ENCODE results near the gene HECTD4.
"Not testable (repeated sequence)": the region's sequence is repeated elsewhere in the genome, so short reads cannot be mapped to it uniquely, and the experiment has no call there.

HECTD4 gene

DNA sequence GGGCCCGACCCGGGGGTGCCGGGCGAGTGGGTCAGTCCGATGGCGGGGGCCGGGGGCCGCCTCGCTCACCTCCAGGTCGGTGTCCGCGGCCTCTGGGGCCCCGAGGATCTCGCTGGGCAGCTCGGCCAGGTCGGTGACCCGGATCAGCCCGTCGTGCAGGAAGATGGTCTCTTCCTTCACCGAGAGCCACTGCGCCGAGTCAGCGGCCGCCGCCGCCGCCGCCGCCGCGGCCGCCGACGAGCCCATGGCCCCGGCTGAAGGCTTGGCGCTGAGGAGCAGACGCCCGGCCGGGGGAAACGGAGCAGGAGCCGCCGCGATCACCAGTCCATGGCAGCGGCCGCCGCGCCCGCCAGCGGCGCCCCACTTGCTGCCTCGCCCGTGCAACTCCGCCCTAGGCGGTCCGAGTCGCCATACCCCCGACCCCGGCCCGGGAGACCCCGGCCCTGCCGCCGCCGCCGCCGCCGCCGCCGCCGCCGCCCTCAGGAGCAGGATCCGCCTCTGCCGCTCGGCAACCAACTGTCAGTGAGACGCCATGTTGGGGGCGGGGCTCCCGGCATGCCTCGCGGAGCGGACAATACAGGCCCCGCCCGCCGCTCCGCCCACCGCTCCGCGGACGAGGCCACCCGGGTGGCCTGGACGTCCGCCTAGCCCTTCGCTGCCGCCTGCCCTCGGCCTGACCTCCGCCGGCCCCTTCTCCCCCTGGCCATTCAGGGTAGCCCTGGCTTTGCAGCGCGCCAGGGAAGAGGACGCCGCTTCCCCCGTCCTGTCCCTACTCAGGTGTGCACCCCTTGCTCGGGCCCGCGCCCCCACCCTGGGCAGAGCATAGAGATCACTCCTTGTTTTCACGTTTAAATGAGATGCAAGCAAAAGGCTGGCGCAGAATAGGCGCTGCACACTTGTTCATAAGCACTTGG lies at the start of gene HECTD4:
Gene HECTD4 (minus strand): TSS at position 549 of the 914 bp plus-strand sequence. CDS start 303 bp downstream, at position 246.
- DNase-seq, result peak; percentile 63

DNA sequence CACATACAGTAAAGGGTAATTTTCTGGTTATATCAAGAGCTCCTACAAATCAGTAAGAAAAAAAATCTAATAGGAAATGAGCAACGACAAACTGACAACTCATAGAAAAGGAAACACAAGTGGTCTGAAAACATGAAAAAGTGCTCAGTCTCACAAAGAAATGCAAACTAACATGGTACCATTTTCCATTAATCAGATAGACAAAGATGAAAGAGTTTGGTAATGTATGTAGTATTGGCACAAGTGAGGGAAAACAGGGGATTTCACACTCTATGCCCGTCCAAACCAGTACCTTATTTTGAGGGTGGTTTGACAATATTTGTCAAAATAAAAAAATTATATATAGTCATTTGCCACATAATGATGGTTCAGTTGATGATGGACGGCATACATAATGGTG lies 49.7 kb upstream of the HECTD4 start:
- no peak for DNase-seq

- DNase-seq, result no peak
These were observed 48.7 kb upstream of the HECTD4 start for GRCh38 chr12:112430929-112431328.

GRCh38 chr12:112427760-112428159 lies 45.5 kb upstream of the HECTD4 start:
- no peak for DNase-seq

DNA sequence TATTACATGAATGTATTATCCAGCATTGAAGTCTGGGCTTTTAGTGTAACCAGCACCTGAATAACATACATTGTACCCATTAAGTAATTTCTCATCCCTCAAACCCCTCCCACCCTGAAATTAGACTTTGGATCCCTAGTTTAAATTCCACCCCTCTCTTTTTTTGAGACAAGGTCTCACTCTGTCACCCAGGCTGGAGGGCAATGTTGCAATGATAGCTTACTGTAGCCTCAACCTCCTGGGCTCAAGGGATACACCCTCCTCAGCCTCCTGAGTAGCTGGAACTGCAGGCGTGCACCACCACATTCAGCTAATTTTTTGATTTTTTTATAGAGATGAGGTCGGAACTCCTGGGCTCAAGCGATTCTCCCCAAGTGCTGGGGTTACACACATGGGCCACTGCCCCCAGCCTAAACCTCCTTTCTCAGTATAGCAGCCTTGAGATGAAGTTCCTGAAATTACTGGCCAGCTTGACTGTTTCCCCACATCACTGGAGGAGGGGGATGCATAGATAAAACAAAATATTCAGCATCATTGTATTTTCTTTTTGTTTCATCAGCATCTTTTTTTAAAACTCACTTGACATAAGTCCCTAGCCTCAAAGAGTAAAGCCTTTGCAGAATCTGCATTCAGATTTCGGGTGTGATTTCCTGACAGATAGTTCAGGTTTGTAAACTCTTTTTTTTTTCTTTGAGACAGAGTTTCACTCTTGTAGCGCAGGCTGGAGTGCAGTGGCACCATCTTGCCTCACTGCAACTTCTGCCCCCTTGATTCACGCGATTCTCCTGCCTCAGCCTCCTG lies 43.6 kb upstream of the HECTD4 start:
- no peak for DNase-seq

GRCh38 chr12:112424126-112424525 lies 41.9 kb upstream of the HECTD4 start:
- DNase-seq, result no peak

DNA sequence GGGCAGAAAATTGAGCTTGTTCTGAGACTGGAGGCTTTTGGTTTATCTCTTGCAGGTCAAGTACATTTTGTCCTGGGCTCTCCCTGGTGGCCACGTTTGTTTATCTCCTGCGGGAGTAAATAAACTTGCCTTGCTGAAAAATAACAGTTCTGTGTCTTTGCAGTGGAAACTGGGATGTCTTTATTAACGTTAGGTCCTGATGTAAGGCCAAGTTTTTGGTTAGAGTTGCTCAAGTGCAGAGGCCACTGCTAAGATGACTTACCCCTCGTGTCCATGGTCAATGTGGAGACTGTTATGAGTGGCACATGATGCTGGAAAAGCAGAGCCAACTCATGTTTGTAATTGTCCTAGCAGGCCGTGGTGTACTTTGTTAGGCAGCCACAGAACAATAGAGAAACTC lies 40.3 kb upstream of the HECTD4 start:
- DNase-seq, result no peak

DNA sequence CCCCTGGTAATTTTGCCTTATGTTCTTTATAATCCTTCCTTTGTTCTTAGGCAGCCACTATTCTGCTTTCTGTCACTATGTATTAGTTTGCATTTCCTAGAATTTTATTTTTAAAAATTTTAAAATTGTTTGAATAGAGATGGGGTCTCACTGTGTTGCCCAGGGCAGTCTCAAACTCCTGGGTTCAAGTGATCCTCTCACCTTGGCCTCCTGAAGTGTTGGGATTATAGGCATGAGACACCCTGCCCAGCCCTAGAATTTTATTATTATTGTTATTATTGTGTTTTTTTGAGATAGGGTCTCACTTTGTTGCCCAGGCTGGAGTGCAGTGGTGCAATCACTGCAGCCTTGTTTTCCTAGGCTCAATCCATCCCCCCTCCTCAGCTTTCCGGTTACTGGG lies 39.1 kb upstream of the HECTD4 start:
- no peak for DNase-seq

- DNase-seq, result no peak
These were observed 38.5 kb upstream of the HECTD4 start for GRCh38 chr12:112420740-112421139.

DNA sequence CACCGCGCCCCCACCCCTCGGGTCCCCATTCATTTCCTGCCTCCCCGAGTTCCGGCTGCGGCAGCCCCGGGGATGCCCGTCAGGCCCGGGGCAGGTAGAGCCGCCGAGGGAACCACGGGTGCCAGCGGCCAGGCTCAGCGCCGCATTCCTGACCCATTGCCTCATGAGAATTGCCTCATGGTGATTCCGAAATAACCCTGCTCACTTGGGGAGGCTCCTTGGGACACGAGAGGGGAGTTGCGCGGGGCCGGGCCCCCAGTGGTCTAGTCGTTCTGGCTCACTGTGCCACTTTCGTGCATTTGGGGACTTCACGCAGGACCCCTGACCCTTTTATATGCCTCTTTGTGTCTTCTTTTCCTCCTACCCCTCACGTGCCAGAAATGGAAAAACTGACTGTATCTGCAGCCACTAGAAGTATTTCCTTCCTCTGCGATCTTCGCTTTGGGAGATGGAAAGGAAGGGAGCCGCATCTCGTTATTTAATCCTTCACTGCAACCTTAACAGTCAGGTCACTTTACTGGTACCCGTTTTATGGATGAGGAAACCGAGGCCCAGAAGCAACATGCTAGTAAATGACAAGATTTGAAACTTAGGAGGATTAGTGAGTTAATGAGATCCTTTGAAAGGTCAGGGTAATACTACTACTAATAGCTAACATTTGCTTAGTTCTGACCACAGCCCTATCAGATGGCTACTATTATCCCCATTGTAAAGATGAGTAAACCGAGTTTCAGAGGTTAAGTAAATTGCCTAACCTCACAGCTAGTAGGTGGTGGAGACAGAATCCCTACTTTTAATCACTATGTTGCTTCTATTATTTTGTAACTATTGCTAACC lies 37.3 kb upstream of the HECTD4 start:
- DNase-seq, result peak; percentile 61

DNA sequence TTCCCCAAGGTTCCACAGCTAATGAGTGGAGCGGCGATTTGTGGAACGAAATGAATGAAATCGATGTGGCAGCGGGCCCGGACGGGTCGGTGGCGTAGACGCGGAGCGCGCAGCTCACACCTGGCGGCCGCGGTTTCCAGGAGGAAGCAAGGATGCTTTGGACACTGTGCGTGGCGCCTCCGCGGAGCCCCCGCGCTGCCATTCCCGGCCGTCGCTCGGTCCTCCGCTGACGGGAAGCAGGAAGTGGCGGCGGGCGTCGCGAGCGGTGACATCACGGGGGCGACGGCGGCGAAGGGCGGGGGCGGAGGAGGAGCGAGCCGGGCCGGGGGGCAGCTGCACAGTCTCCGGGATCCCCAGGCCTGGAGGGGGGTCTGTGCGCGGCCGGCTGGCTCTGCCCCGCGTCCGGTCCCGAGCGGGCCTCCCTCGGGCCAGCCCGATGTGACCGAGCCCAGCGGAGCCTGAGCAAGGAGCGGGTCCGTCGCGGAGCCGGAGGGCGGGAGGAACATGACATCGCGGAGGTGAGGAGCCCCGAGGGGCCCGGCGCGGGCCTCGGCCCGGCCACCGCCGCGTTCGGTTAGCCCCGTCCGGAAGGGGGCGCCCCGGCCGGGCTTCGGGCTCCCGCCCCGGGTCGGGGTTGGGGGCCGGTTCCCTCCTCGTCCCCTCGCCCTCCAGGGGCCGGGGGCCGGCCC lies 36.5 kb upstream of the HECTD4 start, which contains the start of gene PTPN11:
Gene PTPN11 (plus strand): TSS at position 340 of the 689 bp plus-strand sequence. CDS start 165 bp downstream, at position 505.
- DNase-seq, result peak; percentile 31

DNA sequence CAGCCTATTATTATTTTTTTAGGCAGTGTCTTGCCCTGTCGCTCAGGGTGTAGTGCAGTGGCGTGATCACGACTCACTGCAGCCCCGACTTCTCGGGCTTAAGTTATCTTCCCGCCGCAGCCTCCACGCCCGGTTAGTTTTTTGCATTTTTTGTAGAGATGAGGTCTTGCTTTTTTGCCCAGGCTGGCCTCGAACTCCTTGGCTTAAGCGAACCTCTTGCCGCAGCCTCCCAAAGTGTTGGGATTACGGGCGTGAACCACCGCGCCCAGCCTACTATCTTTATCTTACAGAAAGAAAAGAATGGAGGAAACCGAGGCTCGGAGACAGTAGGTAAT lies 36.0 kb upstream of the HECTD4 start:
- no peak for DNase-seq

GRCh38 chr12:112415457-112415856 lies 33.2 kb upstream of the HECTD4 start:
- DNase-seq, result not testable (repeated sequence)

- peak; percentile 62 for DNase-seq
These were observed 31.8 kb upstream of the HECTD4 start for GRCh38 chr12:112413855-112414625.

DNA sequence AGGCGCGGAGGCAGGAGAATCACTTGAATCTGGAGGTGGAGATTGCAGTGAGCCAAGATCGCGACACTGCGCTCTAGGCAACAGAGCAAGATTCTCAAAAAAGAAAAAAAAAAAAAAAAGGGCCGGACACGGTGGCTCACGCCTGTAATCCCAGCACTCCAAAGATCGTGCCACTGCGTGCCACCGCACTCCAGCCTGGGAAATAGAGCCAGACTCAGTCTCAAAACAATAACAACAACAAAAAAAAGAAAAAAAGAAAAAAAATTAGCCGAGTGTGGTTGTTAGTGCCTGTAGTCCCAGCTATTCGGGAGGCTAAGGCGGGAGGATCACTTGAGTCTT lies 27.6 kb upstream of the HECTD4 start:
- DNase-seq, result no peak

GRCh38 chr12:112409064-112409905 lies 27.1 kb upstream of the HECTD4 start, which contains the start of gene RPL6:
RPL6 (minus strand) TSS chr12:112409605; CDS start chr12:112408656, 949 bp downstream.
- DNase-seq, result peak; percentile 85

DNA sequence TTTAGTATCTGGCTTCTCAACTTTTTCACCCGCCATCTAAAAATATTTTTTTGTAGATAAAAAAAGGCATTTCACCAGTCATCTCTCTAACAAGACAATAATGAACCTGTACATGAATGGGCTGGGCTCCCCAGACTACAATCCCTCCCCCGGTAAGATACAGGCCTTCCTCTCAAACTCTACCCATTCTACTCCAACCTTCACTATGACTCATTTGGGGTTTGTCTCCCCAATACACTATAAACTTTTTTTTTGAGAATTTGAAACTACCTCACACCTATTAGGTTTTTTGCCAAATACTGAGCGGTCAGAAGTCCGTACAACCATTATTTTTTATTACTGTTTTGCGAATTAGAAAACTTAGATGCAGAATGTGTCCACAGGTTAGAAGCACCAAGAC lies 26.4 kb upstream of the HECTD4 start:
- no peak for DNase-seq

GRCh38 chr12:112407683-112408082 lies 25.5 kb upstream of the HECTD4 start:
- DNase-seq, result not testable (repeated sequence)

DNA sequence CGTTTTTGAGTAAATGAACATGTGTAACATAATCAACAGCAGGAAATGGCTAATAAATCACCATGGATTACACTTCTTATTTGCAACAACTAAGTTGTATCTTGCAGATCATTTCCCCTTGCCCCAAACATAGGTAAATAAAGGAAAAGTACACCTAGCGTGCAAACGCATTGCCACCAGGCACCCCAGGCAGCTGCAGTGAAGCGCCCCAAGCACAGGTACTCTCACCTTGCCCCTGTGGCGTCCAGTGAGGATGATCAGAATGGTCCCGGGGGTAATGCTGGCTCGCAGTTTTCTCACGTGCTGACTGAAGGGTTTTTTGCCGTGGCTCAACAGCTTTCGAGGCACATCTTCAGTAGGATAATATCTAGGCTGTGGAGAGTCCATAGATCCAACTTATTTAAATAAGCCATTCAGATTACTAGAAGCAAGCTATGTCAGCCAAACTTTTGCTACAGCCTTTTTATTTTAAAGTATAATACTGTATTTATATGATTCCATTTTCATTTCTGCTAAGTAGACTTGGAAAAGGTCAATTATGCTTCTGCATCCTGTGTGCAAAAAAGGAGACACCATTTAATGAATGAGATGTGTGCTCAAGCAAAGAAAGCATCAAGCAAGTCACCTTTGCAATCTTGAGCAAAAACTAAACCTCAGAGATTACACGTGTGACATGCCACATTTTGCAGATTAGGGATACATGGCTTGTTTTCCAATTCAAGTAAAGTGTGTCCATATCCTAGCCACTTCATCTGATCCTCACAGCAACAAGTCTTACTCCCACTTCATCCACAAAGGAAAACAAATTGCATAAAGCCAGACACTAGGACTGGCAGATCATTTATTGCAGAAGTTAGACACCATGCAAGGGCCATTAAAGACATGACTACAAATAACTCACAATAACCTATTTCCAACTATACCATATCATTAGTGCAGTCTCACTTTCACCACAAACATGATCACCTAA lies 24.6 kb upstream of the HECTD4 start:
- DNase-seq, result no peak
